PC-3 (cell line): Measurements from ENCODE around the gene ERP44. TPM values are rescaled to one million over a fixed set of nuclear protein-coding genes. Genes with fewer than 3 reads are reported as not detected.
A peak's percentile ranks its signal among the peaks of the same experiment; 100 is the strongest.

ENCODE experiments used
- ATAC-seq: fragments of 200-7000 bp; cut with Tn5 transposase; 2 replicates; pipeline ENCODE4 v1.9.1; 2020; ENCODE audit warnings: mild to moderate bottlenecking, moderate library complexity
- BruUV-seq: library from RNA; stranded (reverse); fragments of 400-500 nt; replicated peaks from 2 replicates; lab custom pipeline; 2021; lab: Mats Ljungman, UMichigan
- CTCF ChIA-PET: fragments of 300-600 bp; sonication (Branson Sonifier 250); formaldehyde crosslinking; loops from one replicate; lab custom pipeline; 2022; ENCODE audit warnings: antibody characterized with exemption; lab: Charles Lee
- POLR2A ChIA-PET: fragments of 300-600 bp; sonication (Branson Sonifier 250); formaldehyde crosslinking; loops from one replicate; lab custom pipeline; 2022; ENCODE audit warnings: antibody characterized with exemption; ENCODE audit not compliant: unreplicated experiment; lab: Charles Lee
- DNase-seq: peaks from one replicate; pipeline ENCODE4 v3.0.0-alpha.2; 2015
- H2AFZ ChIP-seq: fragments of 300-600 bp; sonication (generic); 2 replicates; pipeline ENCODE4 v1.6.0; 2016; ENCODE audit warnings: antibody characterized with exemption, low read length
- H3F3A ChIP-seq: fragments of 300-600 bp; sonication (generic); one replicate; pipeline ENCODE4 v1.6.0; 2017; ENCODE audit warnings: antibody characterized with exemption, low read length, control low read depth, mild to moderate bottlenecking; ENCODE audit not compliant: unreplicated experiment
- H3K27ac ChIP-seq: fragments of 300-600 bp; sonication (generic); 2 replicates; pipeline ENCODE4 v1.5.1; 2016; ENCODE audit warnings: mild to moderate bottlenecking, low read length
- H3K27me3 ChIP-seq: fragments of 300-600 bp; sonication (generic); 2 replicates; pipeline ENCODE4 v1.6.1; 2016; ENCODE audit warnings: low read length, mixed read lengths
- H3K36me3 ChIP-seq: fragments of 300-600 bp; sonication (generic); 2 replicates; pipeline ENCODE4 v1.6.1; 2016; ENCODE audit warnings: low read depth, mixed run types, low read length, mixed read lengths
- H3K4me1 ChIP-seq: fragments of 300-600 bp; sonication (generic); 2 replicates; pipeline ENCODE4 v1.5.1; 2016; ENCODE audit warnings: low read length; ENCODE audit not compliant: insufficient read depth
- H3K4me2 ChIP-seq: fragments of 300-600 bp; sonication (generic); 2 replicates; pipeline ENCODE4 v1.6.0; 2016; ENCODE audit warnings: low read length
- H3K4me3 ChIP-seq: fragments of 300-600 bp; sonication (generic); 2 replicates; pipeline ENCODE4 v1.5.1; 2016; ENCODE audit warnings: mild to moderate bottlenecking, low read length, mixed read lengths
- H3K79me2 ChIP-seq: fragments of 300-600 bp; sonication (generic); 2 replicates; pipeline ENCODE4 v1.6.1; 2017; ENCODE audit warnings: low read length, mixed read lengths
- H3K9ac ChIP-seq: fragments of 300-600 bp; sonication (generic); 2 replicates; pipeline ENCODE4 v1.6.0; 2016; ENCODE audit warnings: mild to moderate bottlenecking, low read length
- H3K9me2 ChIP-seq: fragments of 300-600 bp; sonication (generic); replicated peaks from 2 replicates; pipeline ENCODE4 v1.6.1; 2016; ENCODE audit warnings: mixed run types, low read length, mixed read lengths
- H3K9me3 ChIP-seq: fragments of 300-600 bp; sonication (generic); 2 replicates; pipeline ENCODE4 v1.6.1; 2016; ENCODE audit warnings: low read length, mixed read lengths
- H4K20me1 ChIP-seq: fragments of 300-600 bp; sonication (generic); 2 replicates; pipeline ENCODE4 v1.6.1; 2016; ENCODE audit warnings: low read length, mixed read lengths
- CTCF ChIP-seq: fragments of 300-600 bp; sonication (generic); conservative IDR thresholded peaks from 2 replicates; pipeline ENCODE4 v1.5.1; 2017; ENCODE audit warnings: antibody characterized with exemption, low read depth, mild to moderate bottlenecking, low read length
- EZH2 ChIP-seq: fragments of 300-600 bp; sonication (generic); IDR thresholded peaks from one replicate; pipeline ENCODE4 v1.6.1; 2017; ENCODE audit warnings: antibody characterized with exemption, mild to moderate bottlenecking, low read length; ENCODE audit not compliant: unreplicated experiment
- EZH2phosphoT487 ChIP-seq: fragments of 300-600 bp; sonication (generic); IDR thresholded peaks from 2 replicates; pipeline ENCODE4 v1.6.1; 2018; ENCODE audit warnings: mild to moderate bottlenecking, antibody characterized with exemption, low read length, borderline replicate concordance
- intact Hi-C: fragments of 100-400 bp; cut with micrococcal nuclease; formaldehyde crosslinking; loops from 2 replicates; pipeline ENCODE4 v1.9.0; 2023
- total RNA-seq: library from RNA; depleted of rRNA; stranded (reverse); fragments of >200 nt; gene quantifications from 2 replicates; pipeline ENCODE4 v1.2.3, GENCODE V29; 2014

ERP44 gene
- total RNA-seq, 1 experiment from 2014 or later, result 7.7 TPM

GRCh38 chr9:100108559-100108958 is 9.8 kb upstream of the ERP44 start:
- CTCF ChIA-PET, result no interaction called here
- intact Hi-C loops, result no loop called here
- BruUV-seq, result no TSS peak
- H3K36me3 ChIP-seq, result 0 out of 2 replicates have a peak, but pooled peaks cover 5% of the 10 kb centered on the region
- H3K9me2 ChIP-seq, result no peaks in the 10 kb centered on the region
- H3K4me3 ChIP-seq, result no peak overlapping the region
- DNase-seq, result no peak
- no peak for ATAC-seq
- H2AFZ ChIP-seq, result no peak overlapping the region
- no peaks in the 10 kb centered on the region for H3F3A ChIP-seq
- H4K20me1 ChIP-seq, result no peaks in the 10 kb centered on the region
- no peaks in the 10 kb centered on the region for H3K9me3 ChIP-seq
- H3K27me3 ChIP-seq, result no peaks in the 10 kb centered on the region
- H3K27ac ChIP-seq, result no peak overlapping the region
- no peaks in the 10 kb centered on the region for H3K79me2 ChIP-seq
- POLR2A ChIA-PET, result no interaction called here
- peaks cover 6% of the 10 kb centered on the region for H3K4me1 ChIP-seq
- H3K4me2 ChIP-seq, result no peak overlapping the region
- TF ChIP-seq CTCF (no peak), EZH2 (no peak), EZH2phosphoT487 (no peak)
- H3K9ac ChIP-seq, result no peak overlapping the region

- DNase-seq (peak; percentile 9), ATAC-seq (no peak)
- H3K4me2 ChIP-seq, result no peak overlapping the region
- H3K4me1 ChIP-seq, result peaks cover 6% of the 10 kb centered on the region
- H3K36me3 ChIP-seq, result 0 out of 2 replicates have a peak, but pooled peaks cover 5% of the 10 kb centered on the region
- H4K20me1 ChIP-seq, result no peaks in the 10 kb centered on the region
- no peaks in the 10 kb centered on the region for H3K27me3 ChIP-seq
- H3K9me2 ChIP-seq, result no peaks in the 10 kb centered on the region
- CTCF ChIA-PET, result no interaction called here
- H3K79me2 ChIP-seq, result no peaks in the 10 kb centered on the region
- intact Hi-C loops, result no loop called here
- POLR2A ChIA-PET, result no interaction called here
- no peak overlapping the region for H2AFZ ChIP-seq
- H3F3A ChIP-seq, result no peaks in the 10 kb centered on the region
- H3K27ac ChIP-seq, result no peak overlapping the region
- H3K9ac ChIP-seq, result no peak overlapping the region
- no peaks in the 10 kb centered on the region for H3K9me3 ChIP-seq
- BruUV-seq, result no TSS peak
- no peak overlapping the region for H3K4me3 ChIP-seq
- TF ChIP-seq EZH2phosphoT487, result no peak
- TF ChIP-seq EZH2, result no peak
- no peak for TF ChIP-seq CTCF
Observed at GRCh38 chr9:100106616-100107015, 7.8 kb upstream of the ERP44 start.

GRCh38 chr9:100105861-100106260 is 7.1 kb upstream of the ERP44 start:
- CTCF ChIA-PET, result interaction anchor here (0.7 kb wide), 1 partner anchor 112 kb away, joined by 13 read pairs; no protein-coding TSS in a partner anchor
- H3K9me3 ChIP-seq, result no peaks in the 10 kb centered on the region
- no peak overlapping the region for H3K27ac ChIP-seq
- H3K36me3 ChIP-seq, result 0 out of 2 replicates have a peak, but pooled peaks cover 5% of the 10 kb centered on the region
- DNase-seq (no peak), ATAC-seq (no peak)
- no peaks in the 10 kb centered on the region for H3K9me2 ChIP-seq
- no peaks in the 10 kb centered on the region for H3F3A ChIP-seq
- intact Hi-C loops, result no loop called here
- POLR2A ChIA-PET, result no interaction called here
- no peaks in the 10 kb centered on the region for H3K27me3 ChIP-seq
- no TSS peak for BruUV-seq
- H4K20me1 ChIP-seq, result no peaks in the 10 kb centered on the region
- peaks cover 6% of the 10 kb centered on the region for H3K4me1 ChIP-seq
- H2AFZ ChIP-seq, result no peak overlapping the region
- H3K4me3 ChIP-seq, result no peak overlapping the region
- H3K9ac ChIP-seq, result no peak overlapping the region
- TF ChIP-seq CTCF (no peak), EZH2 (no peak), EZH2phosphoT487 (no peak)
- H3K4me2 ChIP-seq, result no peak overlapping the region
- H3K79me2 ChIP-seq, result no peaks in the 10 kb centered on the region
